NCI-H146 (cell line): ENCODE data around the gene NT5C3A.
"Not testable (repeated sequence)": the region's sequence is repeated elsewhere in the genome, so short reads cannot be mapped to it uniquely, and the experiment has no call there.

Experiments used
- DNase-seq: peaks from one replicate; lab custom pipeline; 2025; lab: John Stamatoyannopoulos, UW

The NT5C3A gene

DNA sequence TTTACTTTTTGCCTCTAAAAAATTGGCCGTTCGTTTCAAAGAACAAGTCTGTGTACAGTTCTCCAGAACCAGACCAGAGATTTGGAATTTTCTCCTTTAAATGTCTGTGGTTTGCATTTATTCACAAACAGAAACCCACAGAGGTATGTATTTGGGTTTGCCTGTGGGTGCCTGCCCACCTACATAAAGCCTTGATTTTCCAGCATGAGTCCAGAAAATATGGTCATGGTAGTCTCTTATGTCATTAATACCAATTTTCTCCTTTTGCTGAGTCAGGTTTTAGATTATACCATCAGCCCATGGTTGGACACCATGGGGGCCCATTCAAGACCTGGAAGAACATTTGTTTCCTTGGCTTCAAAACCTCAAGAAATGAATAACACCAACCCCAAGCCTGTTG, 82.7 kb downstream of the NT5C3A start:
- not testable (repeated sequence) for DNase-seq

DNA sequence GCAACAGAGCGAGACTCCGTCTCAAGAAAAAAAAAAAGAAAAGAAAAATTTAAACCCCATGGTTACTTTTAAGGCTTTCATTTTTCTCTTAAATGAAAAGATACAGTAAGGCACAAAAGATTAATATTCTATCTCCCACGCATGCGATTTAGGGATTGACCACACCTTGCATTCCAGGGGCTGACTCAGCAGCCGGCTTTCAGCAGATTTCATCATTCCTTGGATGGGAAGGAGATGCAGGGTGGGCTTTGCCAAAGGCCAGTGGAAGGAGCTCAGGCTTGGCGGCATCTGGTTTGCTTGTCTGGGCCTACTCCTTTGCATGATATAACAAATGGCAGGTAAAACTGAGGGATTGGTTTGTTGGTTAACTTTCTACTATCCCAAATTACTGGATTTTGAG, 83.3 kb downstream of the NT5C3A start:
- not testable (repeated sequence) for DNase-seq

DNA sequence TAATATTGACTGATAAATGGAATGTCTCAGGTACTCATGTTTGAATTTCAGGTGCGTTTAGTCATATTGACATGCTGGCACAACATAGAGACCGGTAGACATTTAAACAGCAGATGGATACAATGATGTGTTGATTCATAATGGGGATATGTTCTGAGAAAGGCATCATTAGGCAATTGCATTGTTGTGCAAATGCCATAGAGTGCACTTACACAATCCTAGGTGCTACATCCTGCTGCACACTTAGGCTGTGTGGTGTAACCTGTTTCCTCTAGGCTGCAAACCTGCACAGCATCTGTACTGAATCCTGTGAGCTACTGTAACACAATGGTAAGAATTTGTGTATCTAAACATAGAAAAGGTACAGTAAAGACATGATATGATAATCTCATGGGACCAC, 85.4 kb downstream of the NT5C3A start:
- DNase-seq = not testable (repeated sequence)

DNA sequence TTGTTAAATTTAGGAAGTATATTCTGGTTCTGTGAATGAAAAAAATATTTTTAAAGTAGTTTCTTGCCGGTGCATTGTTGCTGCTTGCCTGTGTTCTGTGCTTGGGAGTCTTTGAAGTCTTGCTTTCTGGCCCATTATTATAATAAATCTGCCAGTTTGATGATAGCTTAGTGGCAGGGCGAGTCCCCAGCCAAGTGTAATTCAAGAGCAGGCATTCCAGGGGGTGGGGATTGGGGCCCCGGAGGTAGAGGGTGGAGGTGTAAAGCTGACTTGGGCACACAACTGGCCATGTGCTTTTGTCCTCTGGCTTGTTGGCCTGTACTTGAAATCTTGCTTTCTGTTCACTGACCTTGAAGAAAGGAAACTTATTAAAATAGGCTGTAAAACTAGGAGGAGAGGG, 90.6 kb downstream of the NT5C3A start:
- DNase-seq = not testable (repeated sequence)

DNA sequence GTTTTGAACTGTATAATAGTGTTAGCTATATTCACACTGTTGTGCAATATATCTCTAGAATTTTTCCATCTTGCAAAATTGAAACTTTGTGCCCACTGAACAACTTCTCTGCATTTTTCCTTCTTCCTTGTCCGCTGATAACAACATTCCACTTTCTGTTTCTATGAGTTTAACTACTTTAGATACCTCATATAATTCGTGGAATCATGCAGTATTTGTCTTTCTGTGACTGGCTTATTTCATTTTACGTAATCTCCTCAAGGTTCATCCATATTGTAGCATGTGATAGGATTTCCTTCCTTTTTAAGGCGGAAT, 95.4 kb downstream of the NT5C3A start:
- DNase-seq = not testable (repeated sequence)

DNA sequence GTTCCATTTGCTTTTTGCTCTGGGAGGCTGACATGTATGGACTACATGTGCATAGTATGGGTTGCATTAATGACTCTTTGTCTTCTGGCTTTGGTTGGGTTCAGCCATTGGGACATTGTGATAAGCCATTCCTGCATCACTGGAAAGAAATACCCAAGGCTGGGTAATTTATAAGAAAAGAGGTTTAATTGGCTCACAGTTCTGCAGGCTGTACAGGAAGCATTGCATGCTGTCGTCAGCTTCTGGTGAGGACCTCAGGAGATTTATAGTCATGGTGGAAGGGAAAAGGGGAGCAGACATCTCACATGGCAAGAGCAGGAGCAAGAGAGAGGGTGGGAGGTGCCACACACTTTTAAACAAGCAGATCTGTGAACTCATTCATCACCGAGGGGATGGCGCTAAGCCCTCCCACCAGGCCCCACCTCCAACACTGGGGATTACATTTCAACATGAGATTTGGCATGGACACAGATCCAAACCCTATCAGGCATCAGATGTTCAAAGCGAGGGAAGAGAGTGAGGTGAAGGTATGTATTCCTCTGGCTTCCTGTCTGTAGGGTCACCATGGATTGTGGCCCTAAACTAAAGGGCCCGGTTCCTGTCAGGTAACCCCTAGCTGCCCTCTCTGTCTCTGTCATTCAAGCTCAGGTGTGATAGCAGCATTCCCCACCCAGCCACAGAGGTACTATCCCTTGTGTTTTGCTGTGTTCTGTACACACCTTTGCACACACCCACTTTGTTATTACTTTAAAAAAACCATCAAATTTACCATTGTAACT, 95.9 kb downstream of the NT5C3A start:
- DNase-seq = not testable (repeated sequence)

DNA sequence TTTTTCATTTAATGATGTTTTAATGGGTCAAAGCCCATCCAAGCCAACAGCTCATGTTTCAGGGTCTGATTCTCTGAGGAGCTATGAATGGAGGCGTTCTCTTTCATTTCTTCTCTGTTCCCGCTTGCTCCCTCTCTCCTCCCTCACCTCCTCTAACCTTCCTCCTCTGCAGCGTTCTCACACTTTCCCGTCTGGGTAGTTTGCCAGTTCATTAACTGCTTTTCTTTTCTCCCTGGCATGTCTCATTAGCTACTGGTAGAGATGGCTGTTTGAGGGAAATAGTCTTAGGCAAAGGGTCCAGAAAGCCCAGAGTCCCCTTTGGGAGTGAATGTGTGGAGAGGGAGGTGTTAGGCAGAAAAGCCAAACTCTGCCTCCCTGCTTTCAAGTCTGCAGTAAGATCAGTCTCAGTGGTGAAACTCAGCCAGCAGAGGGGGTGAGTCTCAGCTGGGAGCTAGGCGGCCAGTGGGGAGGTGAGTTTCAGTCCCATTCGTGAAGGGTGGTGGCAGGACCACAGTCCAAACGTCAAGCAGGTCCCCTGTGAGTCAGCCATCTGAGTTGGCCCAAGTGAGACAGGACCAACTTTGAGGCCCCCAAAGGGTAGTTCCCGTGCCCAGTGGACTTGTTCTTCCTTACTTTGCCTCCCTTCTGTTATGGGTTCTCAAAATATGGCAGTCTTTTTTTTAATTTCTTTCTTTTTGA, 98.0 kb downstream of the NT5C3A start:
- not testable (repeated sequence) for DNase-seq
